Nephron progenitor cell (in vitro differentiated cells): ENCODE results near the gene DIO2.

ENCODE experiments used
- DNase-seq: peaks from one replicate; pipeline ENCODE4 v3.0.0; 2021
- H3K27ac Mint-ChIP-seq: 2 replicates; pipeline ENCODE4 v1.8.0; 2021; ENCODE audit warnings: mild to moderate bottlenecking, moderate library complexity, mixed read lengths
- H3K27me3 Mint-ChIP-seq: 2 replicates; pipeline ENCODE4 v1.8.0; 2021; ENCODE audit warnings: mild to moderate bottlenecking, low read depth, mixed read lengths; ENCODE audit not compliant: poor library complexity
- H3K36me3 Mint-ChIP-seq: 2 replicates; pipeline ENCODE4 v1.8.0; 2021; ENCODE audit warnings: low read depth, mixed read lengths
- H3K4me1 Mint-ChIP-seq: 2 replicates; pipeline ENCODE4 v1.8.0; 2021; ENCODE audit warnings: mixed read lengths
- H3K4me3 Mint-ChIP-seq: 2 replicates; pipeline ENCODE4 v1.8.0; 2021; ENCODE audit warnings: mild to moderate bottlenecking, moderate library complexity, mixed read lengths
- H3K9me3 Mint-ChIP-seq: 2 replicates; pipeline ENCODE4 v1.8.0; 2021; ENCODE audit warnings: mild to moderate bottlenecking, moderate library complexity, mixed read lengths
- CTCF ChIP-seq: fragments of 200-600 bp; sonication (generic); IDR thresholded peaks from 2 replicates; pipeline ENCODE4 v1.5.0; 2021; ENCODE audit warnings: antibody characterized with exemption

Gene DIO2

DNA sequence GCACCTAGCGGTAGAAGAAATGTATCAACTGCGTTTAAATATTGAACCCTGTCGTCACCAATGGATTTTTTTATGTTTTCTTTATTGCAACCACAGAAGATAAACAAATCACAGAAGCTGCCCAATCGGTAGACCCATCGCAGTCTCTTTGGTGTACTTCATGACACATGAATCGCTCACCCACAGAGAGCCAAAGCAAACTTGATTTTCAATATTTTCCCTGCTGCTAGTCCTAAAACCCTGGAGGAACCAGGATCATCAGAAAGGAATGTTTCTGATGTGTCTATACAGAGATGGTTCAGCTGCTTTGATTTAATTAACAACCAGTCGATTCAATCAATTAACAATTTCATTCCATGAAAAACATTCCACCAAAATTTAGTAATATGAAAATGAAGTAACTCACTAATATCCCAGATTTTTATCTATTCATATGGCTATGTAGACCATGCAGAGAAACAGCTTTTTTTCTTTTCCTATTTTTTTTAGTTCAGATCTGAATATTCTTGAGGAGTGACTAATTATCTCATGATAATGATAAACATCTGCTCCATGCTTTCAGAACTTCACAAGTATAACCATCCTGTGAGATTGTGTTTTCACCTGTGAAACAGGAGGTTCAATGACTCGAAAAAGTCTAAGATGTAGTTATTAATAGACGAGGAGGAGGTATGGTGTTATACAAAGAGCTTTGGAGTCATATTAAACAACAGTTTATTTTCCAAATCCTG lies 46.1 kb downstream of the DIO2 start:
- no peak overlapping the region for H3K4me3 Mint-ChIP-seq
- H3K27me3 Mint-ChIP-seq: no peaks in the 10 kb centered on the region
- no peak for TF ChIP-seq CTCF
- H3K9me3 Mint-ChIP-seq: no peaks in the 10 kb centered on the region
- DNase-seq: no peak
- no peaks in the 10 kb centered on the region for H3K36me3 Mint-ChIP-seq
- no peak overlapping the region for H3K27ac Mint-ChIP-seq
- peaks cover 18% of the 10 kb centered on the region for H3K4me1 Mint-ChIP-seq

DNA sequence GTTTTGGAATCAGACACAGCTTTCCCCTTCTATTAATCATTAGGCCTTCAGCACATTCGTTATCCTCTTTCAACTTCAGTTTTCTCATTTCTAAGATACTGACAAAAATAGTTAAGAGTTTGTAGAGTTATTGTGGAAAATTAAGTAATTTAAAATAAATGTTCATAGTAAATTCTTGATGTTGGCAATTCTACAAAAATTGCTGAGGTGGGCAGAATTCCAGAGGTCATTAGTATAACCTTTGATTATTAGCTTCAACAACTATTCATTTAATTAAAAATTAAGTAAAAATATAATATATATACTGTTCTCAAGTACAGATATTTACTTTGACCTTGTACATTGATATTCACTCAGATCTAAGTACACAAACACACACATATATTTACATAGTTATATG lies 58.5 kb downstream of the DIO2 start:
- no peaks in the 10 kb centered on the region for H3K4me1 Mint-ChIP-seq
- no peaks in the 10 kb centered on the region for H3K36me3 Mint-ChIP-seq
- H3K27me3 Mint-ChIP-seq: no peaks in the 10 kb centered on the region
- no peak for TF ChIP-seq CTCF
- no peak overlapping the region for H3K4me3 Mint-ChIP-seq
- no peak for DNase-seq
- no peaks in the 10 kb centered on the region for H3K9me3 Mint-ChIP-seq
- H3K27ac Mint-ChIP-seq: no peak overlapping the region

DNA sequence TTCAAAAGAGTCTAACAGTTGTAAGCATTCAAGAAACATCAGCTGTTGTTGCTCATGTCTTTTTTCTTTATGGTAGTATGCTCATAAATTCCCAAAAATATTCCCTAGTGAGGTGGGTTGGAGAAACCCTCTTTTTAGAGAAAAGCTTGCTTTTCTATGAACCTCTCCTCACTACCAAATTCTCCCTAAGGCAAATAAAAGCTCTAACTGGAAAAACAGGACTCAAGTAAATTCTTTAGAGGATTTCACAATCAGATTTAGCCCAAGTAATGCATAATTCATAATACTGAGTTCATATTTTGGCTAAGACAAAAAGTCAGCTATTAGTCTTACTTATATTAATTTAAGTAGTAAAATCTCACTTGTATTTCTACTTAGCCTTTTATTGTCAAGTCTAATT lies 59.1 kb downstream of the DIO2 start:
- Mint-ChIP-seq H3K9me3 (no peaks in the 10 kb centered on the region), H3K27me3 (no peaks in the 10 kb centered on the region), H3K4me3 (no peak overlapping the region), H3K4me1 (no peaks in the 10 kb centered on the region), H3K36me3 (no peaks in the 10 kb centered on the region), H3K27ac (no peak overlapping the region)
- TF ChIP-seq CTCF: no peak
- no peak for DNase-seq

- TF ChIP-seq CTCF: no peak
- no peak overlapping the region for H3K27ac Mint-ChIP-seq
- no peak overlapping the region for H3K4me3 Mint-ChIP-seq
- no peaks in the 10 kb centered on the region for H3K27me3 Mint-ChIP-seq
- no peak for DNase-seq
- no peaks in the 10 kb centered on the region for H3K9me3 Mint-ChIP-seq
- no peaks in the 10 kb centered on the region for H3K36me3 Mint-ChIP-seq
- no peaks in the 10 kb centered on the region for H3K4me1 Mint-ChIP-seq
Measured at GRCh38 chr14:80150301-80150700, 61.0 kb downstream of the DIO2 start.
